RPMI7951 (cell line): ENCODE measurements around the gene FGF3. TPM values are rescaled to one million over a fixed set of nuclear protein-coding genes. Genes with fewer than 3 reads are reported as not detected.
"Not testable (repeated sequence)": the region's sequence is repeated elsewhere in the genome, so short reads cannot be mapped to it uniquely, and the experiment has no call there.

Experiments used
- DNase-seq: peaks from one replicate; pipeline ENCODE4 v3.0.0-alpha.2; 2012; ENCODE audit warnings: low read depth
- total RNA-seq: library from RNA; depleted of rRNA; stranded (reverse); fragments of >200 nt; shearing (Covaris generic); gene quantifications from 2 replicates; pipeline ENCODE4 v1.2.3, GENCODE V29; 2014; rRNA removed

The FGF3 gene
- total RNA-seq, 1 experiment from 2014 or later, result not detected

- DNase-seq, result no peak
These were observed 45.4 kb downstream of the FGF3 start for GRCh38 chr11:69773626-69774353.

DNA sequence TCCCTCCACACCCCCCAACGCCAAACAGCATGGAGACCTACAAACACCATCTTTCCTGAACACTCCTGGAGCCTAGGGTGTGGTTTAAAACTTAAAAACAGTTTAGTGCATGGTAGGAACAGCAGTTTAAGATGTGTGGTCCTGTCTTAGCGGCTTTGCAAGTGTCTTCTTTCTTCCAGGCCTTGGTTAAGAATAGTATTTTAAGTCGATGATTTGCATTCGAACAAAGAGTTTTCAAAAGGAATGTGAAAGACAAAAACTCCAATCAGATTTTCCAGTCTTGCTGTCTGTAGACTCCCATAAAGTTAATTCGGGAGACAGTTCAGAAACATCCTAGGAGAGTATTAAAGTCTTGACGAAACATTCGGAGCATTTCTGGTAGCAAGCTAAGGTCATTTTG lies 47.8 kb downstream of the FGF3 start:
- DNase-seq, result no peak

DNA sequence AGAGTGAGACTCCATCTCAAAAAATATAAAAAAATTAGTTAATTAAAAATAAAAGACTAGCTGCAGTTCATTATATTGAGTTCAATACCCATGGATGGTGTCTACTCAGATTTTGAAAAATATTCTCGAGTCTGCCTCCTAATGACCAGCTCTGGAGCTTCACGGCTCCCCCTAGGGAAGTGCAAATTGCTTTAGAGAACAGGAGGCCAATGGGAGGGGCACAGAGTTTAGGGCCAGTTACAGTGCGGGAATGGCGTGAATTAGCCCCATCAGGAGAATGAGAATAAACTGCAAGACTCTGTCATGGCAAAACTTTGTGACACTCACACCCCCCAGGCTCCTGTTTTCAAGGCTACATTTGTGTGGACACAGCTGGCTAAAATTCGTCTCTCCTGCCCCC lies 48.7 kb downstream of the FGF3 start:
- no peak for DNase-seq

GRCh38 chr11:69765498-69765995 lies 53.7 kb downstream of the FGF3 start:
- no peak for DNase-seq

- not testable (repeated sequence) for DNase-seq
These were observed 54.3 kb downstream of the FGF3 start for GRCh38 chr11:69764918-69765317.

- no peak for DNase-seq
These were observed 58.9 kb downstream of the FGF3 start for GRCh38 chr11:69760319-69760718.

Other genes with a start within 250 kb of the FGF3 start
- gene CCND1, start 178.3 kb downstream of the FGF3 start, total RNA-seq, result 173 and 194 TPM in 2 replicates
- 17.4 and 21.4 TPM in 2 replicates for gene LTO1, start 144.1 kb downstream of the FGF3 start, total RNA-seq
- not detected in 2 replicates for gene FGF19, start 115.4 kb downstream of the FGF3 start, total RNA-seq
- not detected in 2 replicates for gene FGF4, start 44.1 kb downstream of the FGF3 start, total RNA-seq